OCI-LY3 (cell line): ENCODE results near the gene ERBB4.

Source experiments
- H2AFZ ChIP-seq: fragments of 200-600, 300-600 bp; shearing (Covaris generic); 2 replicates; pipeline ENCODE4 v1.6.0; 2014; ENCODE audit warnings: antibody characterized with exemption, low read depth, low read length
- H3K27ac ChIP-seq: fragments of 200-600, 300-600 bp; sonication (generic); 2 replicates; pipeline ENCODE4 v1.5.1; 2014; ENCODE audit warnings: mild to moderate bottlenecking, low read length, moderate library complexity, mixed read lengths
- H3K27me3 ChIP-seq: fragments of 200-600, 300-600 bp; sonication (generic); 2 replicates; pipeline ENCODE4 v1.6.1; 2014; ENCODE audit warnings: low read depth, low read length, mixed read lengths
- H3K36me3 ChIP-seq: fragments of 200-600, 300-600 bp; sonication (generic); replicated peaks from 2 replicates; pipeline ENCODE3; 2014; ENCODE audit warnings: low read depth, low read length, mixed read lengths
- H3K4me1 ChIP-seq: fragments of 300-600, 200-600 bp; sonication (generic); 2 replicates; pipeline ENCODE4 v1.6.1; 2014; ENCODE audit warnings: low read length, mixed read lengths
- H3K4me2 ChIP-seq: fragments of 200-600, 300-600 bp; sonication (generic); 2 replicates; pipeline ENCODE4 v1.6.1; 2014; ENCODE audit warnings: low read length, mixed read lengths
- H3K4me3 ChIP-seq: fragments of 300-600, 200-600 bp; sonication (generic); 2 replicates; pipeline ENCODE4 v1.5.1; 2014; ENCODE audit warnings: antibody characterized with exemption, mild to moderate bottlenecking, low read length, moderate library complexity
- H3K79me2 ChIP-seq: fragments of 300-600, 200-600 bp; shearing (Covaris generic); 2 replicates; pipeline ENCODE4 v1.6.1; 2014; ENCODE audit warnings: mild to moderate bottlenecking, low read length, mixed read lengths
- H3K9ac ChIP-seq: fragments of 300-600, 200-600 bp; shearing (Covaris generic); 2 replicates; pipeline ENCODE4 v1.6.0; 2014; ENCODE audit warnings: mild to moderate bottlenecking, low read length, moderate library complexity
- H3K9me3 ChIP-seq: fragments of 200-600, 300-600 bp; shearing (Covaris generic); 2 replicates; pipeline ENCODE4 v1.6.1; 2014; ENCODE audit warnings: low read length, mixed read lengths; ENCODE audit not compliant: insufficient read depth
- H4K20me1 ChIP-seq: fragments of 200-600, 300-600 bp; sonication (generic); 2 replicates; pipeline ENCODE4 v1.6.1; 2016; ENCODE audit warnings: low read length, mixed read lengths; ENCODE audit not compliant: insufficient read depth
- EZH2phosphoT487 ChIP-seq: fragments of 200-600 bp; shearing (Covaris generic); IDR thresholded peaks from 2 replicates; pipeline ENCODE4 v1.6.1; 2018; ENCODE audit warnings: antibody characterized with exemption, mixed run types, low read depth
- TF ChIP-seq, protein P1 (sequence below): fragments of 200-600, 300-600 bp; sonication (generic); IDR thresholded peaks from 2 replicates; pipeline ENCODE4 v1.5.1; 2014; ENCODE audit warnings: antibody characterized with exemption, low read length, low read depth

The ERBB4 gene

DNA sequence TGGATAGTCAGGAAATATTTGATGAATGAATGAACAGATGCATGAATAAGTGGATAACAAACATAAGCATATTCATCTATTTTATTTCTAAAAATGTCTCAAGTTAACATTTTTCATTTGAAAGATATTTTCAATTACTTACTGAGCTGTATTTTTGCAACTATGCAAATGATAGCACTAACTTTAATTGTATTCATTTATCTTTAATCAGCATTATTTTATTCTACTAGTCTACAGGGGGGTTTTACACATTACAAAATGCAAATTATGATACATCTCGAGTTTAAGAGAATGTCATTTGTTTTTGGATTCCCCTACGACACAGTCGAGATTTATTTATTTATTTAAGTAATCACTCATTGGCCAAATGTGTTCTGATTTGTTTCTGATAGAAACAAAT lies 530.6 kb downstream of the ERBB4 start:
- H2AFZ ChIP-seq = no peak overlapping the region
- no peaks in the 10 kb centered on the region for H3K79me2 ChIP-seq
- no peaks in the 10 kb centered on the region for H4K20me1 ChIP-seq
- H3K9ac ChIP-seq = no peak overlapping the region
- peaks cover 8% of the 10 kb centered on the region; the same call in 1 of the 2 replicates for H3K4me1 ChIP-seq
- H3K4me2 ChIP-seq = no peak overlapping the region
- no peak overlapping the region for H3K4me3 ChIP-seq
- H3K27ac ChIP-seq = no peak overlapping the region
- H3K36me3 ChIP-seq = no peaks in the 10 kb centered on the region
- no peaks in the 10 kb centered on the region for H3K9me3 ChIP-seq
- no peaks in the 10 kb centered on the region for H3K27me3 ChIP-seq
- TF ChIP-seq, protein P1, sequence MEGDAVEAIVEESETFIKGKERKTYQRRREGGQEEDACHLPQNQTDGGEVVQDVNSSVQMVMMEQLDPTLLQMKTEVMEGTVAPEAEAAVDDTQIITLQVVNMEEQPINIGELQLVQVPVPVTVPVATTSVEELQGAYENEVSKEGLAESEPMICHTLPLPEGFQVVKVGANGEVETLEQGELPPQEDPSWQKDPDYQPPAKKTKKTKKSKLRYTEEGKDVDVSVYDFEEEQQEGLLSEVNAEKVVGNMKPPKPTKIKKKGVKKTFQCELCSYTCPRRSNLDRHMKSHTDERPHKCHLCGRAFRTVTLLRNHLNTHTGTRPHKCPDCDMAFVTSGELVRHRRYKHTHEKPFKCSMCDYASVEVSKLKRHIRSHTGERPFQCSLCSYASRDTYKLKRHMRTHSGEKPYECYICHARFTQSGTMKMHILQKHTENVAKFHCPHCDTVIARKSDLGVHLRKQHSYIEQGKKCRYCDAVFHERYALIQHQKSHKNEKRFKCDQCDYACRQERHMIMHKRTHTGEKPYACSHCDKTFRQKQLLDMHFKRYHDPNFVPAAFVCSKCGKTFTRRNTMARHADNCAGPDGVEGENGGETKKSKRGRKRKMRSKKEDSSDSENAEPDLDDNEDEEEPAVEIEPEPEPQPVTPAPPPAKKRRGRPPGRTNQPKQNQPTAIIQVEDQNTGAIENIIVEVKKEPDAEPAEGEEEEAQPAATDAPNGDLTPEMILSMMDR = no peak
- TF ChIP-seq EZH2phosphoT487 = no peak

DNA sequence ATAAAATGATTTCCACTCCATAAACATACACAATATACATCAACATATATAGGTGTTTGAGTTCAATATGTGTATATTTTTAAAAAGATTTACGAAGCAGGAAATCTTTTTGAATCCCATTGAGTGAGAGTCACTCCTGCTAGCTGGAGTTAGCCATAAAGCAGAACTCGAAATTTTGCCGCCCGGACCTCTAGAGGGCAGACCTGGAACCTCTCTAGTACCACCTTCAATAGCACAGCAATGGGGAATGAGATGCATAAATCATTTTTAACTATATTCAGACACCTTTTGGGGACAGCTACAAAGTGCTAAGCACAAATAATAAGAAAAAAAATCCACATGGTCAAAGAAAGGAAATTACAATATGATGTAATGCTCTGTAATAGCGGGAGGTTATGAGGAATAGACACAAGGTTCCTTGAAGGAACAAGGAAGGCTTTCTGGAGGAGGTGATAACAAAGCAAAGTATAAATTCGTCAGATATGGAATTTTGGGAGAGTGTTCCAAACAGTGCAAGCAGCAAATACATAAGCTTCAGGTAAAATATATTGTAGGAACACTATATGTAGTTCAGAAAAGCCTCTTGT lies 533.4 kb downstream of the ERBB4 start:
- Histone ChIP-seq H3K4me3 (no peak overlapping the region), H3K9ac (no peak overlapping the region), H2AFZ (no peak overlapping the region), H3K79me2 (no peaks in the 10 kb centered on the region), H3K9me3 (no peaks in the 10 kb centered on the region), H3K4me2 (no peak overlapping the region), H3K27ac (no peak overlapping the region), H4K20me1 (no peaks in the 10 kb centered on the region), H3K36me3 (no peaks in the 10 kb centered on the region), H3K27me3 (no peaks in the 10 kb centered on the region), H3K4me1 (peaks cover 8% of the 10 kb centered on the region; the same call in 1 of the 2 replicates)
- TF ChIP-seq EZH2phosphoT487 = no peak
- TF ChIP-seq, protein P1 = peak; percentile 82

DNA sequence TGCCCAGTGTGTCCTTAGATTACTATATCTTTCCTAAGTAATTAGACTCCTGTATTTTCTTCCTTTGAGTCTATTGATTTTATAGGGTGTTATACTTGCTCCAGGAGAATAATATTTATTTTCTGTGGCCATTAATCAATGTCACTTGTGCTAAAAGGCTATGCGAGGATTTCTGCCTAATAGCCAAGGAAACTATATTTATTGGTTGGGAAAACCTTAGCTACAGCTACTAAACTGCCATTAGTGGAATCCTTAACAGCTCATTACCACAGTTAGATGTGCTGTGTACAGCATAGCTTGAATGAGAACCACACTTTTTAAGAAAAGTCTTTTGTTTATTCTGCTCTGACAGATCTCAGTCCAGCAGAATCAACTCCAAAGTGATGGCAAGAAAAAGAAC lies 537.3 kb downstream of the ERBB4 start:
- peaks cover 4% of the 10 kb centered on the region for H3K4me1 ChIP-seq
- H3K27me3 ChIP-seq = no peaks in the 10 kb centered on the region
- H3K4me3 ChIP-seq = no peak overlapping the region
- H3K36me3 ChIP-seq = no peaks in the 10 kb centered on the region
- H4K20me1 ChIP-seq = no peaks in the 10 kb centered on the region
- H3K4me2 ChIP-seq = no peak overlapping the region
- TF ChIP-seq, protein P1 = no peak
- no peak for TF ChIP-seq EZH2phosphoT487
- H3K79me2 ChIP-seq = no peaks in the 10 kb centered on the region
- no peak overlapping the region for H3K27ac ChIP-seq
- no peak overlapping the region for H3K9ac ChIP-seq
- no peaks in the 10 kb centered on the region for H3K9me3 ChIP-seq
- no peak overlapping the region for H2AFZ ChIP-seq

DNA sequence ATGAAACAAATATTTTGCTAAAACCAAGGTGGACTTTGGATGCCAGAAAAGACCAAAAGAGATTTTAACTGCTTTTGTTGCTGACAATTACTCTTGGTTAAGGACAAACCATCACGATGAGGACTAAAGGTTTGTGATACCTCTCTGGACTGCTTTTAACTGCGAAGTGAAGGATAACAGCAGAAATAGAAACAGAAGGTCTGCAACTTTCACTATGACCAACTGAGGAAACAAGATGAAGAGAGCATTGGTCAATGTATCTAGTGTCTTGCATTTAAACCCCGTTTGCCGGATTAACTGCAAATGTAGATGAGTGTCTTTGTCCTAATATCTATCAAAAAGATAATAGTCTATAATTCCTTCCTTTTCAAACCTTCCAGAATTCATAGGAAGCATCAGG lies 541.7 kb downstream of the ERBB4 start:
- no peak overlapping the region for H3K9ac ChIP-seq
- no peaks in the 10 kb centered on the region for H3K27me3 ChIP-seq
- no peak overlapping the region for H3K27ac ChIP-seq
- no peaks in the 10 kb centered on the region for H4K20me1 ChIP-seq
- H3K36me3 ChIP-seq = no peaks in the 10 kb centered on the region
- H3K4me2 ChIP-seq = no peak overlapping the region
- TF ChIP-seq, protein P1 = no peak
- no peak for TF ChIP-seq EZH2phosphoT487
- H2AFZ ChIP-seq = 0 out of 2 replicates have a peak overlapping the region, but pooled peaks have one; percentile 41
- no peaks in the 10 kb centered on the region for H3K9me3 ChIP-seq
- peaks cover 4% of the 10 kb centered on the region for H3K4me1 ChIP-seq
- no peak overlapping the region for H3K4me3 ChIP-seq
- no peaks in the 10 kb centered on the region for H3K79me2 ChIP-seq
